GM12801 (cell line): ENCODE data around the gene HEMK1.

Source experiments
- CTCF ChIP-seq: IDR thresholded peaks from one replicate; pipeline ENCODE4 v1.5.1; 2011; ENCODE audit warnings: control low read depth; ENCODE audit not compliant: insufficient read length; ENCODE audit errors: extremely low read depth

HEMK1 gene

GRCh38 chr3:50623840-50624474 is 54.6 kb downstream of the HEMK1 start:
- TF ChIP-seq CTCF, result no peak

- TF ChIP-seq CTCF, result no peak
Observed at GRCh38 chr3:50624634-50625033, 55.3 kb downstream of the HEMK1 start.

- no peak for TF ChIP-seq CTCF
Observed at GRCh38 chr3:50625231-50626182, 56.2 kb downstream of the HEMK1 start.

GRCh38 chr3:50626401-50626800 is 57.1 kb downstream of the HEMK1 start:
- no peak for TF ChIP-seq CTCF

GRCh38 chr3:50627407-50628051 is 58.2 kb downstream of the HEMK1 start:
- TF ChIP-seq CTCF, result no peak

GRCh38 chr3:50628601-50629000 is 59.3 kb downstream of the HEMK1 start:
- no peak for TF ChIP-seq CTCF

GRCh38 chr3:50630394-50630793 is 61.1 kb downstream of the HEMK1 start:
- no peak for TF ChIP-seq CTCF
